K562 (cell line): ENCODE results near the gene STK26. TPM values are rescaled to one million over a fixed set of nuclear protein-coding genes. Genes with fewer than 3 reads are reported as not detected.

Source experiments
- BRD9 ChIP-seq: fragments of 450-650 bp; IDR thresholded peaks from 2 replicates; pipeline ENCODE4 v1.6.1; 2018; ENCODE audit warnings: low read depth; ENCODE audit not compliant: partially characterized antibody
- CCAR2 ChIP-seq: fragments of 200-400 bp; formaldehyde crosslinking; IDR thresholded peaks from 2 replicates; pipeline ENCODE4 v1.6.1; 2017; ENCODE audit warnings: mild to moderate bottlenecking, low read depth, low read length
- CCNT2 ChIP-seq: IDR thresholded peaks from 2 replicates; pipeline ENCODE4 v1.6.1; 2011; ENCODE audit warnings: borderline replicate concordance, low read depth, mild to moderate bottlenecking, moderate library complexity, mixed read lengths, low read length; ENCODE audit not compliant: insufficient read length; ENCODE audit errors: extremely low read depth
- GABPB2 ChIP-seq: fragments of 250-450 bp; sonication (Bioruptor Pico); conservative IDR thresholded peaks from 2 replicates; pipeline ENCODE4 v1.5.1; 2021; ENCODE audit warnings: mild to moderate bottlenecking
- IFI16 ChIP-seq: fragments of 250-450 bp; sonication (Bioruptor Pico); IDR thresholded peaks from 2 replicates; pipeline ENCODE4 v2.1.2; 2022; ENCODE audit warnings: mild to moderate bottlenecking, inconsistent platforms
- JUNB ChIP-seq: fragments of 450-650 bp; formaldehyde crosslinking; conservative IDR thresholded peaks from 2 replicates; pipeline ENCODE4 v1.4.0; 2020; ENCODE audit warnings: mild to moderate bottlenecking
- L3MBTL2 ChIP-seq: fragments of 450-650 bp; IDR thresholded peaks from 2 replicates; pipeline ENCODE4 v1.6.1; 2016; ENCODE audit warnings: mild to moderate bottlenecking, moderate library complexity
- MAFG ChIP-seq: fragments of 450-650 bp; conservative IDR thresholded peaks from 2 replicates; pipeline ENCODE4 v1.6.1; 2016; ENCODE audit warnings: missing genetic modification characterization, missing compliant biosample characterization
- MAZ ChIP-seq, 2 experiments: fragments of 450-650 bp in 1 of 2; sonication (generic) in 1 of 2; formaldehyde crosslinking; IDR thresholded peaks in 1 of 2; conservative IDR thresholded peaks in 1 of 2; 2 replicates each; pipeline versions ENCODE4 v1.4.0 to v1.5.0; 2020; ENCODE audit warnings: mild to moderate bottlenecking in 1 of 2, missing genetic modification reagents in 1 of 2
- NFE2L1 ChIP-seq: fragments of 450-650 bp; IDR thresholded peaks from 2 replicates; pipeline ENCODE4 v1.6.1; 2016; ENCODE audit warnings: missing genetic modification characterization, low read depth, mild to moderate bottlenecking, missing compliant biosample characterization, moderate library complexity, borderline replicate concordance
- POLR2AphosphoS5 ChIP-seq: IDR thresholded peaks from 2 replicates; pipeline ENCODE4 v1.6.1; 2011; ENCODE audit warnings: mild to moderate bottlenecking, low read depth, low read length, moderate library complexity; ENCODE audit not compliant: control insufficient read depth, insufficient read depth
- TFAM ChIP-seq: fragments of 250-450 bp; sonication (Bioruptor Pico); conservative IDR thresholded peaks from 2 replicates; pipeline ENCODE4 v1.5.0; 2021; ENCODE audit warnings: mild to moderate bottlenecking, moderate library complexity
- TRIM24 ChIP-seq, 2 experiments: fragments of 450-650 bp; IDR thresholded peaks; 2 replicates each; pipeline ENCODE4 v1.6.1; 2016
- ZFP30 ChIP-seq: fragments of 250-450 bp; sonication (Bioruptor Pico); IDR thresholded peaks from 2 replicates; pipeline ENCODE4 v1.8.0; 2022; ENCODE audit warnings: moderate library complexity, mild to moderate bottlenecking, inconsistent platforms, borderline replicate concordance
- ZKSCAN8 ChIP-seq: fragments of 200-800 bp; sonication (Bioruptor generic); IDR thresholded peaks from 2 replicates; pipeline ENCODE4 v1.6.1; 2016; ENCODE audit warnings: missing genetic modification characterization, missing compliant biosample characterization
- ZNF282 ChIP-seq: sonication (generic); formaldehyde crosslinking; IDR thresholded peaks from 2 replicates; pipeline ENCODE4 v1.8.1; 2023; ENCODE audit warnings: missing genetic modification reagents
- ZNF41 ChIP-seq: fragments of 250-450 bp; sonication (Bioruptor Pico); conservative IDR thresholded peaks from 2 replicates; pipeline ENCODE4 v1.4.0; 2020; ENCODE audit warnings: mild to moderate bottlenecking
- ZNF76 ChIP-seq: fragments of 250-450 bp; sonication (Bioruptor Pico); IDR thresholded peaks from 2 replicates; pipeline ENCODE4 v1.4.0; 2020; ENCODE audit warnings: mild to moderate bottlenecking, moderate library complexity, borderline replicate concordance
- polyA plus RNA-seq, 8 experiments: library from polyadenylated mRNA; depleted of rRNA in 4 of 8; stranded (reverse) in 5 of 8; unstranded in 3 of 8; fragments of >200 nt; fragmentation: Nextera tagmentation in 2 of 8; fragmentation: Illumina TruSeq in 1 of 8; extraction: Ambion mirVana in 2 of 8; extraction: Trizol in 1 of 8; gene quantifications; 2 replicates each; pipeline versions ENCODE4 v1.2.1 to v1.2.3, GENCODE V29; 2011 to 2014; ENCODE audit warnings: inconsistent platforms in 1 of 8, missing spikeins in 1 of 8
- total RNA-seq, 7 experiments: library from RNA; depleted of rRNA in 6 of 7; stranded (reverse); fragments of >200 nt in 6 of 7; fragmentation: Illumina TruSeq in 2 of 7; extraction: Trizol in 2 of 7; gene quantifications; 2 replicates each; pipeline versions ENCODE4 v1.2.1 to v1.2.3, GENCODE V29; 2011 to 2021; ENCODE audit warnings: low replicate concordance in 1 of 7
- TF ChIP-seq, protein P1 (sequence below): fragments of 250-450 bp; sonication (Bioruptor Pico); IDR thresholded peaks from 2 replicates; pipeline ENCODE4 v1.8.0; 2021; ENCODE audit warnings: moderate library complexity, mild to moderate bottlenecking, inconsistent platforms
- TF ChIP-seq, protein P2 (sequence below), 2 experiments: IDR thresholded peaks in 1 of 2; conservative IDR thresholded peaks in 1 of 2; 2 replicates each; pipeline ENCODE4 v1.6.1; 2016; ENCODE audit warnings: low read depth in 2 of 2, mild to moderate bottlenecking in 1 of 2, missing compliant biosample characterization in 1 of 2, missing genetic modification characterization in 1 of 2, moderate library complexity in 1 of 2
- TF ChIP-seq, protein P3 (sequence below): fragments of 450-650 bp; formaldehyde crosslinking; IDR thresholded peaks from 2 replicates; pipeline ENCODE4 v1.4.0; 2022; ENCODE audit warnings: mild to moderate bottlenecking, moderate library complexity
- TF ChIP-seq, protein P4 (sequence below): fragments of 250-450 bp; sonication (Bioruptor Pico); IDR thresholded peaks from 2 replicates; pipeline ENCODE4 v1.8.0; 2022; ENCODE audit warnings: inconsistent platforms, mild to moderate bottlenecking, moderate library complexity, borderline replicate concordance
- TF ChIP-seq, protein P5 (sequence below): sonication (generic); IDR thresholded peaks from 2 replicates; pipeline ENCODE4 v1.6.1; 2016

STK26 gene
- total and polyA plus RNA-seq, 9 of the 15 experiments (the other 6 are each of a cell fraction or from before 2014, with no cell fraction given), result 28.1 to 72.9 (median 50.1) TPM

DNA sequence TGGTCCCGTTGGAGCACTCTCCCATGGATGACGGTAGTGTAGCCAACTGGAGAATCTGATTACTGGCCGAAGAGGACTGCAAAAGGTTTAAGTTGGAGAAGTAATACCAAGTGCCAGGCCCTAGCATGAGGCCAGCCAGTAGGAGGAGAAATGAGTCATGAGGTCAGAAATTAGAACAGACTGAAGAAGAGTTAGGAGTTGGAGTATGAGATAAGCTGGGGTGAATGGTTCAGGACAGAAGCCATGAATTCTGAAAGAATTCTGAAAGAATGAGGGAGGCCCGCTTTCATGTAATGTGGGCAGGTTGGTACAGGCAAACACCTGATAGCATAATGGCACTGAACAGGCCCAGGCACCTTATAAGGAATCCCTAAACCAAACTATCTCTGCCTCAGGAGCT is 18.4 kb upstream of the STK26 start (continued):
- TF ChIP-seq, protein P1, sequence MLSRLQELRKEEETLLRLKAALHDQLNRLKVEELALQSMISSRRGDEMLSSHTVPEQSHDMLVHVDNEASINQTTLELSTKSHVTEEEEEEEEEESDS (CRISPR knock-in tag), result no peak
- no peak for TF ChIP-seq ZNF76 (CRISPR knock-in tag)
- no peak for TF ChIP-seq CCNT2
- TF ChIP-seq POLR2AphosphoS5, result no peak
- peak; percentile 15; the same call in 1 of the 2 replicates for TF ChIP-seq L3MBTL2
- no peak for TF ChIP-seq ZKSCAN8
- no peak for TF ChIP-seq MAZ (CRISPR knock-in tag; conservative IDR thresholded peaks at IDR 0.05 in 1 of 2, IDR thresholded peaks at IDR 0.05 in 1 of 2)
- TF ChIP-seq GABPB2 (CRISPR knock-in tag), result no peak
- TF ChIP-seq MAFG, result no peak
- no peak for TF ChIP-seq TFAM (CRISPR knock-in tag)
- TF ChIP-seq, protein P2, sequence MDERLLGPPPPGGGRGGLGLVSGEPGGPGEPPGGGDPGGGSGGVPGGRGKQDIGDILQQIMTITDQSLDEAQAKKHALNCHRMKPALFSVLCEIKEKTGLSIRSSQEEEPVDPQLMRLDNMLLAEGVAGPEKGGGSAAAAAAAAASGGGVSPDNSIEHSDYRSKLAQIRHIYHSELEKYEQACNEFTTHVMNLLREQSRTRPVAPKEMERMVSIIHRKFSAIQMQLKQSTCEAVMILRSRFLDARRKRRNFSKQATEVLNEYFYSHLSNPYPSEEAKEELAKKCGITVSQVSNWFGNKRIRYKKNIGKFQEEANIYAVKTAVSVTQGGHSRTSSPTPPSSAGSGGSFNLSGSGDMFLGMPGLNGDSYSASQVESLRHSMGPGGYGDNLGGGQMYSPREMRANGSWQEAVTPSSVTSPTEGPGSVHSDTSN (CRISPR knock-in tag; IDR thresholded peaks at IDR 0.05; ENCODE audit: low read depth), result no peak
- TF ChIP-seq, protein P2 (tag; conservative IDR thresholded peaks at IDR 0.05; ENCODE audit: low read depth), result no peak
- TF ChIP-seq, protein P3, sequence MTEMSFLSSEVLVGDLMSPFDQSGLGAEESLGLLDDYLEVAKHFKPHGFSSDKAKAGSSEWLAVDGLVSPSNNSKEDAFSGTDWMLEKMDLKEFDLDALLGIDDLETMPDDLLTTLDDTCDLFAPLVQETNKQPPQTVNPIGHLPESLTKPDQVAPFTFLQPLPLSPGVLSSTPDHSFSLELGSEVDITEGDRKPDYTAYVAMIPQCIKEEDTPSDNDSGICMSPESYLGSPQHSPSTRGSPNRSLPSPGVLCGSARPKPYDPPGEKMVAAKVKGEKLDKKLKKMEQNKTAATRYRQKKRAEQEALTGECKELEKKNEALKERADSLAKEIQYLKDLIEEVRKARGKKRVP (CRISPR knock-in tag), result no peak
- TF ChIP-seq, protein P4, sequence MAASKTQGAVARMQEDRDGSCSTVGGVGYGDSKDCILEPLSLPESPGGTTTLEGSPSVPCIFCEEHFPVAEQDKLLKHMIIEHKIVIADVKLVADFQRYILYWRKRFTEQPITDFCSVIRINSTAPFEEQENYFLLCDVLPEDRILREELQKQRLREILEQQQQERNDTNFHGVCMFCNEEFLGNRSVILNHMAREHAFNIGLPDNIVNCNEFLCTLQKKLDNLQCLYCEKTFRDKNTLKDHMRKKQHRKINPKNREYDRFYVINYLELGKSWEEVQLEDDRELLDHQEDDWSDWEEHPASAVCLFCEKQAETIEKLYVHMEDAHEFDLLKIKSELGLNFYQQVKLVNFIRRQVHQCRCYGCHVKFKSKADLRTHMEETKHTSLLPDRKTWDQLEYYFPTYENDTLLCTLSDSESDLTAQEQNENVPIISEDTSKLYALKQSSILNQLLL (CRISPR knock-in tag), result no peak
- TF ChIP-seq TRIM24 (IDR thresholded peaks at IDR 0.05), result no peak
- TF ChIP-seq IFI16 (CRISPR knock-in tag), result no peak
- TF ChIP-seq, protein P5, sequence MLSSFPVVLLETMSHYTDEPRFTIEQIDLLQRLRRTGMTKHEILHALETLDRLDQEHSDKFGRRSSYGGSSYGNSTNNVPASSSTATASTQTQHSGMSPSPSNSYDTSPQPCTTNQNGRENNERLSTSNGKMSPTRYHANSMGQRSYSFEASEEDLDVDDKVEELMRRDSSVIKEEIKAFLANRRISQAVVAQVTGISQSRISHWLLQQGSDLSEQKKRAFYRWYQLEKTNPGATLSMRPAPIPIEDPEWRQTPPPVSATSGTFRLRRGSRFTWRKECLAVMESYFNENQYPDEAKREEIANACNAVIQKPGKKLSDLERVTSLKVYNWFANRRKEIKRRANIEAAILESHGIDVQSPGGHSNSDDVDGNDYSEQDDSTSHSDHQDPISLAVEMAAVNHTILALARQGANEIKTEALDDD, result peak; percentile 43; the same call in 1 of the 2 replicates
- TF ChIP-seq ZNF282 (CRISPR knock-in tag), result no peak
- TF ChIP-seq NFE2L1, result no peak
- TF ChIP-seq JUNB (CRISPR knock-in tag), result no peak
- TF ChIP-seq BRD9, result no peak
- no peak for TF ChIP-seq CCAR2
- no peak for TF ChIP-seq ZNF41 (CRISPR knock-in tag)
- TF ChIP-seq ZFP30 (CRISPR knock-in tag), result no peak
